ENCODE measurements around the gene URGCP. TPM values are rescaled to one million over a fixed set of nuclear protein-coding genes. Genes with fewer than 3 reads are reported as not detected.
A peak's percentile ranks its signal among the peaks of the same experiment; 100 is the strongest.

Gene URGCP
- total RNA-seq, 1 experiment from 2014 or later, result 30.7 TPM

GRCh38 chr7:43925984-43926797 is 19.8 kb upstream of the URGCP start, which contains the start of gene UBE2D4:
Gene UBE2D4 (plus strand): TSS chr7:43926436. CDS start chr7:43926533, 97 bp downstream.
- Histone ChIP-seq H3K56ac (ENCODE audit: insufficient read length, low read depth, low read length) (no peak within 1 kb of the TSS), H3K23me2 (ENCODE audit: insufficient read length, low read depth, low read length, poor library complexity, severe bottlenecking) (peaks cover 3% of the 10 kb centered on the region), H4K5ac (ENCODE audit: insufficient read length, low read depth, low read length) (no peak within 1 kb of the TSS), H3K4me1 (ENCODE audit: insufficient read depth, low read length) (no peaks in the 10 kb centered on the region), H4K91ac (ENCODE audit: insufficient read length, low read depth, low read length) (no peak within 1 kb of the TSS), H3K79me2 (ENCODE audit: insufficient read depth, low read length) (no peaks in the 10 kb centered on the region), H3K79me1 (ENCODE audit: insufficient read depth, low read depth, low read length, poor library complexity, severe bottlenecking) (no peaks in the 10 kb centered on the region), H3K18ac (ENCODE audit: insufficient read length, low read depth, low read length) (no peak within 1 kb of the TSS), H4K8ac (replicated peaks; ENCODE audit: insufficient read length, low read depth, low read length) (no peak within 1 kb of the TSS), H2AK5ac (ENCODE audit: insufficient read length, low read length) (no peak within 1 kb of the TSS), H3K4me2 (ENCODE audit: insufficient read depth, insufficient read length, low read length) (peak within 1 kb of the TSS; percentile 73), H2BK120ac (ENCODE audit: low read depth, low read length, poor library complexity, severe bottlenecking) (no peak within 1 kb of the TSS), H3K27ac (ENCODE audit: insufficient read length, low read depth, low read length) (no peak within 1 kb of the TSS), H3K23ac (ENCODE audit: insufficient read length, low read depth, low read length) (no peak within 1 kb of the TSS), H3K4ac (ENCODE audit: low read depth, low read length) (no peak within 1 kb of the TSS), H2BK5ac (ENCODE audit: insufficient read length, low read length) (no peak within 1 kb of the TSS), H2BK20ac (ENCODE audit: low read depth, low read length, poor library complexity, severe bottlenecking) (no peak within 1 kb of the TSS), H3K9me3 (ENCODE audit: control insufficient read depth, low read depth, low read length) (no peaks in the 10 kb centered on the region), H4K20me1 (ENCODE audit: control insufficient read depth, insufficient read depth, insufficient read length) (no peaks in the 10 kb centered on the region), H2AFZ (ENCODE audit: low read length) (no peak within 1 kb of the TSS), H2BK12ac (ENCODE audit: insufficient read length, low read depth, low read length) (no peak within 1 kb of the TSS), H3K27me3 (ENCODE audit: insufficient read depth, low read length) (peaks cover 3% of the 10 kb centered on the region; the same call in 1 of the 2 replicates), H3K14ac (ENCODE audit: insufficient read depth, low read length) (no peak within 1 kb of the TSS), H2BK15ac (ENCODE audit: low read depth, low read length) (no peak within 1 kb of the TSS), H3K9ac (ENCODE audit: extremely low read depth, insufficient read length, low read length) (no peak within 1 kb of the TSS), H3T11ph (ENCODE audit: low read length) (no peak within 1 kb of the TSS)
- peaks cover 0 to 5% (median 0%) of the 10 kb centered on the region in 3 experiments; a peak in 2 of 7 replicates for H3K36me3 Mint-ChIP-seq (ENCODE audit: insufficient read depth in 1 of 3, low read depth in 3 of 3)
- peaks cover 5 to 7% of the 10 kb centered on the region in 2 experiments for H3K4me1 Mint-ChIP-seq
- no peak within 1 kb of the TSS for H3K27ac Mint-ChIP-seq
- no peak for TF ChIP-seq CTCF (conservative IDR thresholded peaks at IDR 0.05)
- H3K27me3 Mint-ChIP-seq (ENCODE audit: low read depth), result peaks cover 36% of the 10 kb centered on the region
- WGBS (ENCODE audit: extremely low coverage, insufficient read length, low lambda C conversion rate), result no CpG with 5 or more reads among the region's 82 CpGs
- DNase-seq, result peak; percentile 77
- H3K4me3 Mint-ChIP-seq, result peak within 1 kb of the TSS; percentile 69 to 75
- H3K9me3 Mint-ChIP-seq, result peaks cover 2 to 3% of the 10 kb centered on the region in 2 experiments; a peak in 2 of 5 replicates

Data from H9 (cell line).